Mesendoderm (in vitro differentiated cells): ENCODE measurements around the gene SLC22A4.

Source experiments
- DNase-seq: peaks from one replicate; pipeline ENCODE4 v3.0.0; 2013
- H2AK5ac ChIP-seq: 2 replicates; pipeline ENCODE4 v1.6.1; 2013; ENCODE audit warnings: low read length, inconsistent platforms
- H2BK120ac ChIP-seq: 2 replicates; pipeline ENCODE4 v1.6.1; 2013; ENCODE audit warnings: low read depth, mild to moderate bottlenecking, low read length, moderate library complexity, mixed read lengths
- H2BK15ac ChIP-seq: replicated peaks from 2 replicates; pipeline ENCODE4 v1.6.1; 2013; ENCODE audit warnings: low read depth, mild to moderate bottlenecking, moderate library complexity
- H2BK5ac ChIP-seq: 2 replicates; pipeline ENCODE4 v1.6.1; 2013; ENCODE audit warnings: low read length, inconsistent platforms
- H3K18ac ChIP-seq: 2 replicates; pipeline ENCODE4 v1.6.1; 2013; ENCODE audit warnings: mild to moderate bottlenecking, low read length, mixed read lengths
- H3K23ac ChIP-seq: one replicate; pipeline ENCODE4 v1.6.1; 2013; ENCODE audit warnings: low read length
- H3K27ac ChIP-seq: 2 replicates; pipeline ENCODE4 v1.5.1; 2013; ENCODE audit warnings: low read depth, mild to moderate bottlenecking, inconsistent platforms, low read length, moderate library complexity
- H3K27me3 ChIP-seq: 2 replicates; pipeline ENCODE4 v1.6.1; 2013; ENCODE audit warnings: low read length, control low read depth, mild to moderate bottlenecking, inconsistent platforms; ENCODE audit not compliant: insufficient read depth, poor library complexity
- H3K36me3 ChIP-seq: 2 replicates; pipeline ENCODE4 v1.6.1; 2013; ENCODE audit warnings: low read length, inconsistent platforms; ENCODE audit not compliant: control insufficient read depth, insufficient read depth
- H3K4ac ChIP-seq: one replicate; pipeline ENCODE4 v1.6.1; 2013; ENCODE audit warnings: low read depth, mild to moderate bottlenecking, low read length, moderate library complexity
- H3K4me1 ChIP-seq: 2 replicates; pipeline ENCODE4 v1.6.1; 2013; ENCODE audit warnings: low read depth, low read length, inconsistent platforms; ENCODE audit not compliant: control insufficient read depth
- H3K4me2 ChIP-seq: 2 replicates; pipeline ENCODE4 v1.6.1; 2013; ENCODE audit warnings: low read length
- H3K4me3 ChIP-seq: 2 replicates; pipeline ENCODE4 v1.5.1; 2013; ENCODE audit warnings: mild to moderate bottlenecking, low read length
- H3K56ac ChIP-seq: one replicate; pipeline ENCODE4 v1.6.1; 2013; ENCODE audit warnings: low read length
- H3K79me1 ChIP-seq: 2 replicates; pipeline ENCODE4 v1.6.1; 2013; ENCODE audit warnings: low read length, inconsistent platforms
- H3K79me2 ChIP-seq: 2 replicates; pipeline ENCODE4 v1.6.1; 2013; ENCODE audit warnings: mild to moderate bottlenecking, low read length; ENCODE audit not compliant: control insufficient read depth, insufficient read depth
- H3K9ac ChIP-seq: 2 replicates; pipeline ENCODE4 v1.6.1; 2013; ENCODE audit warnings: low read length, inconsistent platforms
- H4K5ac ChIP-seq: one replicate; pipeline ENCODE4 v1.6.1; 2013; ENCODE audit warnings: low read length
- H4K8ac ChIP-seq: one replicate; pipeline ENCODE4 v1.6.1; 2013; ENCODE audit warnings: low read depth, mild to moderate bottlenecking, control low read depth, low read length, moderate library complexity
- WGBS: extraction: QIAGEN DNeasy Blood & Tissue Kit; methylation state at CpG from one replicate; pipeline ENCODE4 v1.1.7; 2013; ENCODE audit warnings: low lambda C conversion rate, missing lambda C conversion rate; ENCODE audit not compliant: insufficient coverage; ENCODE audit errors: extremely low coverage; 5-methylcytosine and 5-hydroxymethylcytosine counted together

Gene SLC22A4

GRCh38 chr5:132266836-132267160, 27.4 kb upstream of the SLC22A4 start:
- H2BK120ac ChIP-seq = no peak overlapping the region
- H2AK5ac ChIP-seq = no peak overlapping the region
- H3K4ac ChIP-seq = no peak overlapping the region
- no peak overlapping the region for H2BK5ac ChIP-seq
- no peaks in the 10 kb centered on the region for H3K79me1 ChIP-seq
- no CpG with 5 or more reads among the region's 1 CpG for WGBS
- no peaks in the 10 kb centered on the region for H3K27me3 ChIP-seq
- H3K4me2 ChIP-seq = no peak overlapping the region
- no peaks in the 10 kb centered on the region for H3K36me3 ChIP-seq
- no peak overlapping the region for H2BK15ac ChIP-seq
- no peak overlapping the region for H3K4me3 ChIP-seq
- H3K27ac ChIP-seq = no peak overlapping the region
- no peak overlapping the region for H4K8ac ChIP-seq
- no peaks in the 10 kb centered on the region for H3K79me2 ChIP-seq
- no peak for DNase-seq
- H3K4me1 ChIP-seq = no peaks in the 10 kb centered on the region
- H3K23ac ChIP-seq = no peak overlapping the region
- H3K9ac ChIP-seq = no peak overlapping the region
- H3K18ac ChIP-seq = no peak overlapping the region
- H4K5ac ChIP-seq = no peak overlapping the region
- H3K56ac ChIP-seq = no peak overlapping the region

- H3K27ac ChIP-seq = no peak overlapping the region
- H2BK120ac ChIP-seq = no peak overlapping the region
- DNase-seq = no peak
- H4K5ac ChIP-seq = no peak overlapping the region
- no peaks in the 10 kb centered on the region for H3K79me2 ChIP-seq
- no peak overlapping the region for H2AK5ac ChIP-seq
- no peak overlapping the region for H3K4me3 ChIP-seq
- H3K79me1 ChIP-seq = no peaks in the 10 kb centered on the region
- no peak overlapping the region for H3K23ac ChIP-seq
- H3K56ac ChIP-seq = no peak overlapping the region
- H3K27me3 ChIP-seq = no peaks in the 10 kb centered on the region
- no peak overlapping the region for H2BK5ac ChIP-seq
- H3K4me2 ChIP-seq = no peak overlapping the region
- H3K9ac ChIP-seq = no peak overlapping the region
- no peaks in the 10 kb centered on the region for H3K4me1 ChIP-seq
- no peaks in the 10 kb centered on the region for H3K36me3 ChIP-seq
- H3K4ac ChIP-seq = no peak overlapping the region
- H4K8ac ChIP-seq = no peak overlapping the region
- H3K18ac ChIP-seq = no peak overlapping the region
- H2BK15ac ChIP-seq = no peak overlapping the region
Observed at GRCh38 chr5:132267166-132267739, 26.9 kb upstream of the SLC22A4 start.

DNA sequence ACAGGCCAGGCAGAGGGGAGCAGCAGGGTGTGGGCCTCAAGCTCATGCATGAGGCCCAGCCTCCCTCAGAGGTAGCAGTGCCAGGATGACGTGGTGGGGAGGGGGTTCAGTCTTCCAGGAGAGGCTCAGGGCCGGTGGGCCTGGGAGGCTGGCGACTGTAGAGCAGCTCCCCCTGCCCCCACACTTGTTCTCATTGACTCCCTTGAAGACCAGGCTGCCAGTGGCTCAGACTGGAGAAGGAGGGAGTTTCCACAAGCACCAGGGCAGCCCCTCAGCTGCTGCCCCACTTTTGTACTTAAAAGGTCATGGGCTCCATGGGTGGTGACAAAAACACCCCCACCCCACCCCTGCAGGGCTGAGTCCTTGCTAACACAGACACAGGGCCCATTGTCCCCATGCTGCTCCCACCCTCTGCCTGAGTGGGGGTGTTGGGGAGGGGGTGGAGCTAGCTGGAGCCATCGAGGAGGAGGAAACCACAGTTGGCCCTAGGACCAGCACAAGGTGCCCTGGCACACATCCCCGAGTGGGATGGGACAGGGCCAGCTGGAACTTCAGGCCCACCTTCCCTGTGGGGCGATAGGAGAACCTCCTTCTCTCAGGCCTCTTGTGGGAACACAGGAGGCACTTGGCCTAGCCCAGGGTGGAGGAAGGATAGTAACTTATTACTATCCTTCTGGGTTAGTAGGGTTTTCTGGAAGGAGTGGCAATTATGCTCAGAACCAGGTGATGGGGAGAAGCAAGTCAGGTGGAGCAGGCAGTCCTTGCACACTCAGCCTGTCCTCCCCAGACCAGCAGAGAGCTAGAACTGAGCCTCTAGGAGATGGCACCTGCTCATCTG, 26.0 kb upstream of the SLC22A4 start:
- H3K27ac ChIP-seq = no peak overlapping the region
- no peak overlapping the region for H3K4ac ChIP-seq
- WGBS = no CpG with 5 or more reads among the region's 6 CpGs
- no peak overlapping the region for H3K18ac ChIP-seq
- H3K4me2 ChIP-seq = no peak overlapping the region
- no peak overlapping the region for H4K5ac ChIP-seq
- H2AK5ac ChIP-seq = no peak overlapping the region
- no peak for DNase-seq
- H3K27me3 ChIP-seq = no peaks in the 10 kb centered on the region
- H2BK15ac ChIP-seq = no peak overlapping the region
- H4K8ac ChIP-seq = no peak overlapping the region
- H3K9ac ChIP-seq = no peak overlapping the region
- no peaks in the 10 kb centered on the region for H3K36me3 ChIP-seq
- no peaks in the 10 kb centered on the region for H3K79me2 ChIP-seq
- H3K4me3 ChIP-seq = no peak overlapping the region
- no peaks in the 10 kb centered on the region for H3K4me1 ChIP-seq
- no peaks in the 10 kb centered on the region for H3K79me1 ChIP-seq
- H3K56ac ChIP-seq = no peak overlapping the region
- no peak overlapping the region for H3K23ac ChIP-seq
- no peak overlapping the region for H2BK120ac ChIP-seq
- H2BK5ac ChIP-seq = no peak overlapping the region

- Histone ChIP-seq H2BK120ac (no peak overlapping the region), H3K27ac (no peak overlapping the region), H3K79me1 (no peaks in the 10 kb centered on the region), H3K27me3 (no peaks in the 10 kb centered on the region), H3K4me3 (no peak overlapping the region), H2BK5ac (no peak overlapping the region), H2AK5ac (no peak overlapping the region), H4K8ac (no peak overlapping the region), H3K9ac (no peak overlapping the region), H4K5ac (no peak overlapping the region), H3K4ac (no peak overlapping the region), H2BK15ac (no peak overlapping the region), H3K18ac (no peak overlapping the region), H3K23ac (no peak overlapping the region), H3K4me2 (no peak overlapping the region), H3K4me1 (no peaks in the 10 kb centered on the region), H3K36me3 (no peaks in the 10 kb centered on the region), H3K79me2 (no peaks in the 10 kb centered on the region), H3K56ac (no peak overlapping the region)
- WGBS = no CpG with 5 or more reads among the region's 8 CpGs
- no peak for DNase-seq
Observed at GRCh38 chr5:132268769-132269551, 25.2 kb upstream of the SLC22A4 start.

DNA sequence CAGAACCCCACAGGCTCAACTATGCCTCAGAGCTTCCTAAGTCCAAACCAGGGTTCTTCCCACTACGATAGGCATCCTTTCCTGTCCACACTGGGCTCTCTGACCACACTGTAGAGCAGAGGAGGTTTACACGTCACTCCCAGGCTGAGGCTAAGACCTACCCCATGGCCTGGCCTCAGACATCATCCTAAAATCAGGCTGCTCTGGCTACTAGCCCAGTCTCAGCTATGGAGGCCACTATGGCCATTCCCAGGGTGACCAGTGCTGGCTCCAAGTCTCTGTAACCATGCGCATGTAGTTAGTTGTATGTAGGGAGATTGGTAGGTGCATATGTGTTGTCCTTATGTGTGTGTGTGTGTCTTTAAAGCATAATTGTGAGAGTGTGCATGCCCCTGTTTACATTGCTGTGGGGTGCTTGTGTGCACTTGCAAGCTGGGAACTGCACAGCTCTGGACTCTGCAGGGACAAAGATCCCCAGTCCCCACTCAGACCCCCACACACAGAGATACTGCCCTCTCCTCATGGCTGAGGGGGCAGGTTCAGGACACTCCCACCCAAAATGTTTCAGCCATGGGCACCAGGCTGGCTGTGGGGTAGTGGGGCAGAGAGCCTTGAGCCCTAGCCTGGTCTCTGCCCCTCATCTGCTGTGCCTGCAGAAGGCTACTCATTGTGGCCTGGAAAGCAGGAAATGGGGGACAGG, 24.4 kb upstream of the SLC22A4 start:
- Histone ChIP-seq H4K8ac (no peak overlapping the region), H3K79me1 (no peaks in the 10 kb centered on the region), H3K18ac (no peak overlapping the region), H2BK15ac (no peak overlapping the region), H3K27me3 (no peaks in the 10 kb centered on the region), H3K9ac (no peak overlapping the region), H4K5ac (no peak overlapping the region), H3K79me2 (no peaks in the 10 kb centered on the region), H3K4ac (no peak overlapping the region), H3K23ac (no peak overlapping the region), H3K36me3 (no peaks in the 10 kb centered on the region), H2AK5ac (no peak overlapping the region), H2BK5ac (no peak overlapping the region), H3K4me3 (no peak overlapping the region), H3K4me2 (no peak overlapping the region), H2BK120ac (no peak overlapping the region), H3K56ac (no peak overlapping the region), H3K27ac (no peak overlapping the region), H3K4me1 (no peaks in the 10 kb centered on the region)
- WGBS = no CpG with 5 or more reads among the region's 3 CpGs
- no peak for DNase-seq
